IMR-90 (cell line): ENCODE data around the gene ENOX2.
"Not testable (repeated sequence)": the region's sequence is repeated elsewhere in the genome, so short reads cannot be mapped to it uniquely, and the experiment has no call there.

Experiments used
- CEBPB ChIP-seq: IDR thresholded peaks from 2 replicates; pipeline ENCODE4 v1.6.1; 2012; ENCODE audit warnings: low read depth, low read length, improper control_type of control experiment
- CTCF ChIP-seq: conservative IDR thresholded peaks from 2 replicates; pipeline ENCODE4 v1.5.1; 2012; ENCODE audit warnings: mild to moderate bottlenecking, low read depth, low read length, improper control_type of control experiment
- POLR2A ChIP-seq: IDR thresholded peaks from 2 replicates; pipeline ENCODE4 v1.6.1; 2012; ENCODE audit warnings: mild to moderate bottlenecking, low read depth, low read length

GRCh38 chrX:130791870-130792269, 111.1 kb downstream of the ENOX2 start:
- TF ChIP-seq CTCF, POLR2A, CEBPB: not testable (repeated sequence)
